Ovary (tissue), 9 donors: ENCODE results near the gene NECTIN2. TPM values are rescaled to one million over a fixed set of nuclear protein-coding genes. Genes with fewer than 3 reads are reported as not detected.
A peak's percentile ranks its signal among the peaks of the same experiment; 100 is the strongest.

ENCODE experiments used
- DNase-seq, 5 donors: peaks; one replicate each; pipeline ENCODE4 v3.0.0-alpha.2; 2019 to 2020
- H3K27ac ChIP-seq, 2 donors: fragments of 200-600 bp; one replicate each; pipeline versions ENCODE4 v1.5.1 to v1.8.0; 2019 to 2022
- H3K27me3 ChIP-seq: fragments of 200-600 bp; one replicate; pipeline ENCODE4 v1.8.0; 2022
- H3K36me3 ChIP-seq: fragments of 200-600 bp; sonication (generic); one replicate; pipeline ENCODE4 v1.5.1; 2019
- H3K4me1 ChIP-seq: one replicate; pipeline ENCODE4 v1.8.1; 2013; ENCODE audit warnings: mild to moderate bottlenecking, moderate library complexity; ENCODE audit not compliant: insufficient read depth
- H3K4me3 ChIP-seq: fragments of 200-600 bp; sonication (generic); one replicate; pipeline ENCODE4 v1.5.1; 2017
- H3K9me3 ChIP-seq, 2 donors: fragments of 200-600 bp in 1 of 2; sonication (generic) in 1 of 2; one replicate each; pipeline versions ENCODE4 v1.5.1 to v1.8.1; 2013 to 2019; ENCODE audit warnings: mild to moderate bottlenecking in 1 of 2, moderate library complexity in 1 of 2
- EP300 ChIP-seq: sonication (generic); formaldehyde crosslinking; IDR thresholded peaks from one replicate; pipeline ENCODE4 v1.6.1; 2017; ENCODE audit warnings: antibody characterized with exemption
- POLR2A ChIP-seq: fragments of 450-650 bp; IDR thresholded peaks from one replicate; pipeline ENCODE4 v1.6.1; 2017; ENCODE audit warnings: antibody characterized with exemption, mild to moderate bottlenecking, moderate library complexity
- WGBS, 3 donors: extraction: QIAGEN DNeasy Blood & Tissue Kit in 1 of 3; methylation state at CpG; one replicate each; pipeline versions ENCODE4 v1.1.5 to v1.1.7; 2013 to 2017; 5-methylcytosine and 5-hydroxymethylcytosine counted together
- intact Hi-C, 4 donors: fragments of 100-400 bp; cut with DNase I; formaldehyde crosslinking; loops; one replicate each; pipeline versions ENCODE4 v1.11.0 to v1.15.1; 2022 to 2023
- polyA plus RNA-seq, 2 donors: library from polyadenylated mRNA; stranded (reverse); fragments of 200-250 nt in 1 of 2; fragments of 350-450 nt in 1 of 2; fragmentation: Illumina TruSeq in 1 of 2; extraction: RNeasy Lipid Tissue Mini Kit (QIAGEN cat#74804) in 1 of 2; gene quantifications; one replicate each; pipeline ENCODE4 v1.2.3, GENCODE V29; 2013 to 2014
- total RNA-seq, 7 donors: library from RNA; depleted of rRNA in 2 of 7; stranded (reverse); fragments of >200 nt in 2 of 7; fragmentation: NEBNext Ultra II Directional in 3 of 7; extraction: Animal tissue kit (Norgen Biotek cat#: 25700) in 3 of 7; gene quantifications; one replicate each; pipeline versions ENCODE4 v1.1.0 to v1.2.4, GENCODE V29; 2016 to 2023
- TF ChIP-seq, protein P1 (sequence below), 3 donors: fragments of 450-650 bp in 2 of 3; fragments of 200-600 bp in 1 of 3; IDR thresholded peaks; one replicate each; pipeline versions ENCODE4 v1.5.1 to v1.8.0; 2016 to 2022; ENCODE audit warnings: antibody characterized with exemption in 3 of 3, mild to moderate bottlenecking in 1 of 3
- donor health status: DM: no; HTN: no; CAD: no; lungs with moderate emphysema.
- donor health status: DM: no; HTN: no; CAD: no.
- donor health status: Bipolar disorder and iron deficiency.
- donor health status: DM: yes; HTN: yes; CAD: no.
- donor health status: DM: no; HTN: no; CAD: no.
- donor health status: DM: yes; HTN: yes; CAD: no.

NECTIN2 gene
- total and polyA plus RNA-seq, 9 donors, result 37.8 to 185 (median 71.8) TPM

DNA sequence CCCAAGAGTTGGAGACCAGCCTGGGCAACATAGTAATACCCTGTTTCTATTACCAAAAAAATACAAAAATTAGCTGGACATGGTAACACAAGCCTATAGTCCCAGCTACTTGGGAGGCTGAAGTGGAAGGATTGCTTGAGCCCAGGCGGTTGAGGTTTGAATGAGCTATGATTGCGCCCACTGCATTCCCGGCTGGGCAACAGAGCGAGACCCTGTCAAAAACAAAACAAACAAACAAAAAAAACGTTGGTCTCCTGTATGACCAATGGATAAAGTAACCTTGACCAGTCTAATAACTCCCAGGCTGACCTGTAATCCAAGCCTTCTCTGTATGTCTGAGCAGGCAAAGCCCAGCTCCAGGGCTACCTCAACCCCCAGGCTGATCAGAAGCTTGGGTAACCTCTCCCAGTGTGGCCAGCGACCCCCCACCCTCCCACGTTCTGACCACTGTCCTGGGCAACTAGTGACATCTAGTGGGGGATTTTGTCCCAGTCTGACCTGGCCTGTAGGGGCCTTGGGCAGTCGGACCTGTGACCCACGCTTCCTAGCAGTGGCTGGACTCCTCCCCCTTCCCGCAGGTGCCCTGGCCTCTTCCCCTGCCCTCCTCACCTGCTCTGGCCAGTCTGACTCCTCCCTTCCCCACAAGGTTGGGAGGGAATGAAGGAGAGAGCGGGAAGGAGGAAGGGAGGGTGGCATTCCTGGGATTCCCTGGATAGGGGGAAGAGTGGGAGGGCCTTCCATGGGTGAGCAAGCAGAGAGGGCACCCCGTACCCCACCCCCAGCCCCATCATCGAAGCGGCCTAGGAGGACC lies 38.2 kb upstream of the NECTIN2 start:
- Histone ChIP-seq H3K36me3 (no peaks in the 10 kb centered on the region), H3K9me3 (no peaks in the 10 kb centered on the region), H3K4me1 (peaks cover 13% of the 10 kb centered on the region), H3K27me3 (no peaks in the 10 kb centered on the region), H3K4me3 (no peak overlapping the region), H3K27ac (peak overlapping the region in 1 of 2 donors; percentile 39)
- intact Hi-C loops, result loop anchor here in 1 of 4 donors (2.0 kb wide), 1 partner anchor 35 kb away; no protein-coding TSS in a partner anchor
- DNase-seq, result peak; percentile 40 to 57 (median 43)
- 14 to 20% (median 16%) methylated on average over 14 of the region's 14 CpGs for WGBS, 3 donors
- TF ChIP-seq, protein P1, sequence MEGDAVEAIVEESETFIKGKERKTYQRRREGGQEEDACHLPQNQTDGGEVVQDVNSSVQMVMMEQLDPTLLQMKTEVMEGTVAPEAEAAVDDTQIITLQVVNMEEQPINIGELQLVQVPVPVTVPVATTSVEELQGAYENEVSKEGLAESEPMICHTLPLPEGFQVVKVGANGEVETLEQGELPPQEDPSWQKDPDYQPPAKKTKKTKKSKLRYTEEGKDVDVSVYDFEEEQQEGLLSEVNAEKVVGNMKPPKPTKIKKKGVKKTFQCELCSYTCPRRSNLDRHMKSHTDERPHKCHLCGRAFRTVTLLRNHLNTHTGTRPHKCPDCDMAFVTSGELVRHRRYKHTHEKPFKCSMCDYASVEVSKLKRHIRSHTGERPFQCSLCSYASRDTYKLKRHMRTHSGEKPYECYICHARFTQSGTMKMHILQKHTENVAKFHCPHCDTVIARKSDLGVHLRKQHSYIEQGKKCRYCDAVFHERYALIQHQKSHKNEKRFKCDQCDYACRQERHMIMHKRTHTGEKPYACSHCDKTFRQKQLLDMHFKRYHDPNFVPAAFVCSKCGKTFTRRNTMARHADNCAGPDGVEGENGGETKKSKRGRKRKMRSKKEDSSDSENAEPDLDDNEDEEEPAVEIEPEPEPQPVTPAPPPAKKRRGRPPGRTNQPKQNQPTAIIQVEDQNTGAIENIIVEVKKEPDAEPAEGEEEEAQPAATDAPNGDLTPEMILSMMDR (IDR thresholded peaks at IDR 0.05), result peak in 1 of 3 donors; percentile 16
- no peak for TF ChIP-seq EP300

DNA sequence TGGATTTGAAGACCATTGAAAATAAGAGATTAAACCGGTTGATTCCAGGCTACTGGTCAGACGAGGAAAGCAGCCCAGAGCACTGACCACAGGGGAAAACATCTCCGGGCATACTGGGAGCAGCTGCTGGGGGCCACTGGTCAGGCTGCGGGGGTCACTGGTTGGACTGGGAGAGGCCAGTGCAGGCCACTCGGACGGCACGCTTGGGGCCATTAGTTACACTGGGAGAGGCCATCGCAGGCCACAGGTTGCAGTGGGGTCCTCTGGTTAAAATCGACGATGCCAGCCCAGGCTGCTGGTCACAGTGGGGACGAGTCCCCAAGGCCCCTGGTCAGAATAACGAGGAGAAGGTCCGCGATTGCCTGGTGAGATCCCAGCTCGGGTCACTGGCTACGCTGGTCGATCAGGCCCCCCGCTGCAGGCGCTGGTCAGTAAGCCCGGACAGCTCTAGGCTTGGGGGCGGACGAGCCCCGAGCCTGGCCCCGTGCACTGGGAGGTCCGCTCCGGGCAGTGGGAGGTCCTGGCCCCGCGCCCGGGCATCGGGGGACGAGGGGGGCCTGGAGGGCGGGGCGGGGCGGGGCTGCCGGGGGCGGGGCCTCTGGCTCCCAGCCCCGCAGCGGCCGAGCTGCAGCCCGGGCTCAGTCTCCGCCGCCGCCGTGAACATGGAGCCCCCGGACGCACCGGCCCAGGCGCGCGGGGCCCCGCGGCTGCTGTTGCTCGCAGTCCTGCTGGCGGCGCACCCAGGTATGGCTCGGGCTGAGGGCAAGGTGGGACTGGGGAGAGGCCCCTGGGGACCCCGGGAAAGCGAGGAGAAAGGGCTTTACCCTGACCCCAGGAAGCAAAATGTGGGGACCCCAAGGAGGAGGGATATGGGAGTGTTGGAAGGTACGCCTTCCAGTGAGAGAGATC lies 37.4 kb upstream of the NECTIN2 start, which contains the start of gene BCAM:
Gene BCAM (plus strand): TSS at position 641 of the 909 bp plus-strand sequence. CDS start 22 bp downstream, at position 663.
- Histone ChIP-seq H3K36me3 (no peaks in the 10 kb centered on the region), H3K9me3 (no peaks in the 10 kb centered on the region), H3K4me1 (peaks cover 13% of the 10 kb centered on the region), H3K4me3 (peak within 1 kb of the TSS; percentile 47), H3K27me3 (no peaks in the 10 kb centered on the region), H3K27ac (peak within 1 kb of the TSS in 1 of 2 donors; percentile 39)
- intact Hi-C loops, result no loop called here
- TF ChIP-seq, protein P1 (IDR thresholded peaks at IDR 0.05), result no peak
- TF ChIP-seq EP300, result no peak
- TF ChIP-seq POLR2A, result no peak
- WGBS, 3 donors, result 1 to 2% (median 1%) methylated on average over 47 to 59 of the region's 59 CpGs
- DNase-seq, result peak; percentile 82 to 91 (median 89)

- intact Hi-C loops, result no loop called here
- TF ChIP-seq POLR2A (no peak), EP300 (no peak)
- TF ChIP-seq, protein P1 (IDR thresholded peaks at IDR 0.05), result no peak
- WGBS, 3 donors, result 46 to 55% (median 51%) methylated on average over 7 of the region's 7 CpGs
These were observed 36.4 kb upstream of the NECTIN2 start for GRCh38 chr19:44809577-44810233.

More at GRCh38 chr19:44809577-44810233, 36.4 kb upstream of the NECTIN2 start:
- Histone ChIP-seq H3K4me3 (peak overlapping the region; percentile 47), H3K9me3 (no peaks in the 10 kb centered on the region), H3K27ac (no peak overlapping the region), H3K4me1 (peaks cover 13% of the 10 kb centered on the region), H3K36me3 (no peaks in the 10 kb centered on the region), H3K27me3 (no peaks in the 10 kb centered on the region)
- DNase-seq, result no peak
